ENCODE measurements around the gene PODXL2.
"Not testable (repeated sequence)": the region's sequence is repeated elsewhere in the genome, so short reads cannot be mapped to it uniquely, and the experiment has no call there.

PODXL2 gene

DNA sequence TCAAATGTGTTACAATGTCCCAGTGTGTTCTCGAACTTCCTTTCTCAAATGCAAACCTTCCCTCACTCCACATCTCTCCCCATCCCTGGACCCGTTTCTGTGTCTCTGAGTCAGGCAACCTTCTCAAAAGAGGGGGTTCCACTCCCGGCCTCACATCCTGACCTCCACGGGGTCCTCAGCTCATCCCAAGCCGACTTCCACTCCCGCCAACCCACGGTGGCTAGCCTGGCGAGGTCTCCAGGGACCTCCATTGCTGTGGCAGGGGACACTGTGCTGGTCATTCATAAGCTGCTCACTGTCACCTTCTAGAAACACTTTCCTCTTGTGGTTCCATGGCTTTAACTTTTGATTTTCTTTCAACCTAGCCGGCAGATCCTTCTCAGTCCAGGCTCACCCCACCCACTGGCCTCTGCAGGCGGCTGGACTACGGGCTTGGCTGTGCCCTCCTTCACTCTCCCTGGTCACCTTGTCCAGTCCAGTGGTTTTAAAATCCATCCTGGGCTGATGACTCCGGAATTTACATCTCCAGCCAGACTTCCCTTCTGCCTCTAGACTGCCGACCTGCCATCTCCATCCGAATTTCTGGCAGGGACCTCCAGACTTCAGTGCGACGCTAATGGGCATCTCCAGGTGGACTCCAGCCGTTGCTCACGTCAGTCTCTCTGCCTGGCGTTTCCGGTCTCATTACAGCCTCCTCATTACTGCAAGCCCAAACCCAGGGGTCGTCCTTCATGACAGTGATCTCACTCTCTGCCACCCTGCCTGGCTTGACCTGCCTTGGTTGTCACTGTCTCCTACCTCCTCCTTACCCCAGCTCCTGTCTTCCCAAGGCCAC, 63.7 kb downstream of the PODXL2 start:
- no peak for DNase-seq

GRCh38 chr3:127693336-127693843, 64.4 kb downstream of the PODXL2 start:
- no peak for DNase-seq

- peak; percentile 20 for DNase-seq
Observed at GRCh38 chr3:127694467-127695215, 65.7 kb downstream of the PODXL2 start.

- peak; percentile 15 for DNase-seq
Observed at GRCh38 chr3:127697551-127698240, 68.7 kb downstream of the PODXL2 start.

DNA sequence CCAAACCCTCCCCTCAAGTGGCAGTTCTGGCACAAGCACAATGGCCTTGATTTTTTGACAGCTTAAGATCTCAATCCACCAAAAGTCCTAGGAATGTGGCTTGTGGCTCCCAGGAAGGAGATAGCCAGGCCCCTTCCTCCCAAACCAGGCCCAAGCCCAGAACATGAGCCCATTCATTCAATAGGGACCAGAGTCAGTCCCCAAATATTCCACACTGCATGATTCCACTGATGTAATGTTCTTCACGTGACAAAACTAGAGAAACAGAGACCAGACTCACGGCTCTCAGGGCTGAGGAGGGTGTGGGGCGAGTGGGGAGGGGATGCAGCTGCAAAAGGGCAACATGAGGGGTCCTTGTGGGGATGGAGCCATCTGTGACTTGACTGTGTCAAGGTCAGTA, 69.3 kb downstream of the PODXL2 start:
- DNase-seq = no peak

DNA sequence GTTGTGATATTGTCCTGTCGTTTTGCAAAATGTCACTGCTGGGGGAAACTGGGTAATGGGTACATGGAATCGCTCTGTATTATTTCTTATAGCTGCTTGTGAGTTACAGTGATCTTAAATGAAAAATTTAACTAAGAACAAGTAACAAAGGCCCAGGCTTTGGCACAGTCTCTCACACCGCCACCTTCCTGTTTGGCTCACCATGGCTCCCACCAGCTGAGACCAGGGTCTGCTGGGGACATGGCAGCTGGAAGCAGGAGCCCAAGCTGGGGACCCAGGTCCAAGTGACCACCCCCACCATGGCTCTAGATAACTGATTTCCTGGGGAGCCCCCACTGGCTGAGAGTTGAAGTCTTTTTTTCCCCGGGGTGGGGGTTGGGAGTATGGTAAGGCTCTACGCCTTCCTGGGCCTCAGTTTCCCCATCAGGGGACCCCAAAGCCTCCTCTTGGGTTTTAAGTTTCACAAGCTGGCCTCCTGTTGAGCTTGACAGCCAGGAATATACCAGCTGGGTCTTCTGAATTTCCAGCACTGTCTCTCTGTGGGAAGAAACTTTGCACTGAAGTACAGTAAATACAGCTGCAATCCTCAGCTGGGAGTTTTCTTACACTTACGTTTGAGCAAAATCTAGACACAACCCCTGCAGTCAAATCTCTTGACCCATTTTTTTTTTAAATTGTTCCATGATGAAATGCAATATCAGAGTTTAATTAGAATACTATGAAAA, 69.9 kb downstream of the PODXL2 start:
- DNase-seq = no peak

DNA sequence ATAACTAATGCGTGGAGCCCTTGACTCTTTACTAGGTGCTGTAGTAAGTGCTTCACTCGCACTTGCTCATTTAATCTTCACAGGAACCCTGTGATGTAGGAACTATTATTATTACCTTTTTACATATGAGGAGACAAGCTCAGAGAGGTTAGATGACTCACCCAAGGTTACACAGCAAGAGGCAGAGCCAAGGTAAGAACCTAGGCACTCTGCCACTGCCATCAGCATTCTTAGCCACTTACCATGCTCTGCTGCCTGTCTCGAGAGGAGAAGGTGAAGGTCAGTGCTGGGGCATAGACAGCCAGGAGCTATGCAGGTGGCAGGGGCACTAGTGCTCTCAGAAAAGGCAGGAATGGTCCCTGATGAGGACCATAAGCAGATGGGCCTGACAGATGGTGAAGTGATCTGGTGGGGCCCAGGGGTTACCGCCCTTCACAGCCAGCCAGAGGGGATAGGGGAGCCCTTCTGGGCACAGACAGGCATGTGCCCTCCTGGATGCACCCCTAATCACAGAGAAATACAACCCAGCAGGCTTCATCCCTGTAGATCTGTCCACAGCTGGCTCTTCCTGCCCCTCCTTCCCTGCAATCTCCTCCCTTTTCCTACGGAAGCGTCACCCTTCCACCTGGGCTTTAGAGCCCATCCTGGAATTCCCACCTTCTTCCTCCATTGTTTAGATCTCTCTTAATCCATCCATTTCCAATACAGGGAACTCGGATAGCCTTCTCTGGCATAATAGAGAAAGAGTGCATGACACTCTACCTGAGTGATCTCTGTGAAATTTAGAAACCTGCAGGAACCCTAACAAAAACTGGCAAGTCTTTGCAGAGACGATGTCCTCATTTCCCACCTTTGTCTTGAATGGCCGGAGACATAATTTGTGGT, 70.7 kb downstream of the PODXL2 start:
- no peak for DNase-seq

DNA sequence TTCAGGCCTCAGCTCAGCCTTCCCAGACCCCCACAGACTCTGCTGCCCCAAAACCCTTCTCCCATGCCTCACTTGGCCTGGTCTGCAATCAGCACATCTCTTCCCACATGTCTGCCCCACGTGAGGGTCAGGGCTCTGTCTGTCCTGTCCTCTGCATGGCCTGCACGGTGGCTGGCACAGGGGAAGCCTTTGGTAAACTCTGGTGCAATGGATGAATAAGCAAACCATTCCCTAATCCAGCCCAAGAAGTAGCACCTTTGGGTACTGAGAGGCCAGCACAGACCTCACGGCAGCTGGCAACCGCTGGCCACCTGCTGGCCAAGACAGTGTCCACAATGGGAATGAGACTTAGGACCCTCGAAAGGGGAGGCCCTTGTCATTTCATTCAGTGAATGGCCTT, 71.4 kb downstream of the PODXL2 start:
- DNase-seq = no peak

DNA sequence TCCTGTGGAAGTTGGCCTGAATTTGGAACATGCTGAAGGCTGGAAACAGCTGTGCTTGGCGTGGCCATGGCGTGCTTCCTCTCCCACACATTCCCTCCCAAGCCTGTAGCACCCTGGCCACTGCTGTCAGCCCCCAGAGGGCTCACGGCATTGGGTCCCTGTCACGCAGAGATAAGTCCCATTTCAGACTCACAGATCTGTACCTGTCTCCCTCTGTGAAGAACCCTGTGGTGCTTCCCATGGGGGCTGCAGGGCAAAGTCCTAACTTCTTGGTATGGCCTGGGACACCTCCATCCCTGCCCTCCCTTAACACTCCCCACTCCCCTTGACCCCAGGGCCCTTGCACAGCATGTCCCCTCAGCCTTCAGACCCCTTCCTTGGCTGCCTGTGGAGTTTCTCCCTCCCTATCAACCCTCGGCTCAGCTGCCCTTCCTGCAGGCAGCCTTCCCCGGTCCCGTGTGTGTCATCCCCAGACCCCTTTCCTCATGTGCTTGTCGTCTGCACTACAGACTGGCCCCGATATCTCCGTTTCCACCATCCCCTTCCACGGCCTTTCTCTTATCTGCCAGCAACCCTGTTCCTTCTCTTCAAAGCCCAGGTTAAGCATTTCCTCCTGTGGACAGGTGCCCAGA, 72.4 kb downstream of the PODXL2 start:
- no peak for DNase-seq

DNA sequence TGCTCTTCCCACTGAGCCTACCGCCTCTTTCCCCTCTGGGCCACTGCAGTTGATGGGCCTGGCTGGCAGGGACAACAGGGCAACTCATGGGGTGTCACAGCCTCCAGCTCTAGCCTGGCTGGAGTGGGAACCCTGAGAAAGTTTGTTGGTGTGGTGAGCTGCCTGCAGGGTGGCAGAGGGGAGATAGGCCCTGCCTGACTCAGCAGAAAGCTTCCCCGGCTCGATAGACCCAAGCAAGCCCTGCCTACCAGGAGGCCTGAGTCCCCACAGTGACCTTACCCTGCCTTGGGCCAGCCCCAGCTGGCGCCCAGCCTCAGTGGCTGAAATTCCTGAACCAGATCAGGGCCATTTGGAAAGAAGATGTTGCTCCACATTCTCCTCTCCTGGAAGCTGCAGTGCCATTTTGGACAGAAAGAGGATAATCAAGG, 73.2 kb downstream of the PODXL2 start:
- DNase-seq = no peak

DNA sequence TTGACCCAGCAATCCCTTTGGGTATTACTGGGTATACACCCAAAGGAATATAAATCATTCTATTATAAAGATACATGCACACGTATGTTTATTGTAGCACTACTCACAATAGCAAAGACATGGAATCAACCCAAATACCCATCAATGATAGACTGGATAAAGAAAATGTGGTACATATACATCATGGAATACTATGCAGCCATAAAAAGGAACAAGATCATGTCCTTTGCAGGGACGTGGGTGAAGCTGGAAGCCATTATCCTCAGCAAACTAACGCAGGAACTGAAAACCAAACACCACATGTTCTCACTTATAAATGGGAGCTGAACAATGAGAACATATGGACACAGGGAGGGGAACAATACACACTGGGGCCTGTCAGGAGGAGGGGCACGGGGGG, 75.9 kb downstream of the PODXL2 start:
- not testable (repeated sequence) for DNase-seq

DNA sequence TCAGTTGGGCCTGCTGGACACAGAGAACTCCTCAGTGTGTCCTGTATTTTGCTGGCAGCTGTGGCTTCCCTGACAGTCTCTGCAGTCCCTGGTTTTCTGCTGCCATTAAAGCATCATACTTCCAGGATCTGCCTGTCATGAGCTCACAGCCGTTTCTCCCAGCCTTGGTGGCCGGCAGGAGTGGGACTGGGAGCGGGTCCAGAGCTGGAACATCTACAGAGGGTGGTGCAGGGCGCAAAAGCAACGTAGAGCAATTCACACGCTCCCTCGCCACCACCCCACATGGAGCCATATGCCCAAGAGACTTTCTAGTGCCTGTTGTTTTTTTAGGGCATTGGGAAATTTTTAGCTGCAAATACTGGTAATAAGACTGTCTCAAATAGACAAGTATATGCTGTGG, 77.3 kb downstream of the PODXL2 start:
- DNase-seq = no peak

GRCh38 chr3:127706785-127707351, 77.9 kb downstream of the PODXL2 start:
- DNase-seq = no peak

DNA sequence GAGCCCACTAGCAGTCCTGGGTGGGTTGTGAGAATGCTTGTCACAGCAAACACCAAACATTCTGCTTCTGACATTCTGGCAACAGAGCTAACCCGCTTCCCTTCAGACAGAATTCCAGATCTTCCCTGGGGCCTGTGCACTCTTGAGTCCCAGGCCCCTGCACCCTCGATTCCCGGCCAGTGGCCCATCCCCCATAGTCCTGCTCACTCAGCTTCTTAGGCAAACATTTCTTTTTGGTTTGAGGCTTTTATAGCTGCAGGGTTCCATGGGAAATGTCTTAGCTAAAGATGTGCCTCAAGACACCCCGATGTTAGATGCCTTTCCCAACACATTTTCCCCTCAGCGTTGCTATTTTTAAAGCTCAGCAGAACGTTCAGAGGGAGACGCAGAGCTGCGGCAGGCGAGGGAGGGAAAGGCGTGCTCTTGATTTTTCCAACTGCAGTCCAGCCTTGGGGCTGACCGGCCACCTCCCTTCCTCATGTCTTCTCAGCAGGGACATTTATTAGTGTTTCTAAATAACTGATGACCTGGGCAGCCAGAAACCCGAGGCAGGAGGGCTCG, 78.9 kb downstream of the PODXL2 start:
- DNase-seq = no peak

GRCh38 chr3:127708837-127709236, 79.9 kb downstream of the PODXL2 start:
- DNase-seq = no peak

DNA sequence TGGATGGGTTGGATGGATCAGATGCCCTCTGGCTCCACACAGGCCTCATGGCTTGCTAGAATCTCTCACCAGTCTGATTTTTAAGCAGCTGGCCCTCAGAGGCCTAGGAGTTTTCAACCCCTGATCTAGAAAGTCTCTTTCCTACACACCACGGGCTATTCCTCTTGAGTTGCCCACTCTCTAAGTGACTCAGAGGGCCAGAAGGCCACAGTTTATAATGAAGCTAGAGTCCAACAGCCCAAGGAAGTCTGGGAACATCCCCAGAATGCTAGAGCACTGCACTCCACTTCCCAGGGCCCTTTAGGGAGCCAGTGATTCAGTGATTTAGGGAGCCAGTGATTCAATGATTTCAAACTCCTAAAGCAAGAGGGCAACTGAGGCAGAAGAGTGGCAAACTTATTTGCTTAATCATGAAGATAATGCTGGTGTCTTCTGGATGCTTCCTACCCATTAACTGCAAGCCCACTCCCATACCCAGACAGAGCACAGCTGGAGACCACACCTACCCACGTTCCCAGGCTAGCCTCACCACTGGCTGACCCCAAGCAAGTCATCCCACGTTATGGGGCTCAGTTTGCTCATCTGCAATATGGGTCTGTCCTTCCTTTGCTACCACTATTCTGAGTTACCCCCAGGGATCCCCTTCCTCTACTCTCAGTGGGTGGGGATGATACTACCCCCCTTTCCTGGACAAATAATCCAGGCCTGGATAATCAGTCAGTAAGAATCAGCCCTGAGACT, 80.5 kb downstream of the PODXL2 start:
- DNase-seq = no peak

GRCh38 chr3:127710155-127710941, 81.4 kb downstream of the PODXL2 start:
- no peak for DNase-seq

DNA sequence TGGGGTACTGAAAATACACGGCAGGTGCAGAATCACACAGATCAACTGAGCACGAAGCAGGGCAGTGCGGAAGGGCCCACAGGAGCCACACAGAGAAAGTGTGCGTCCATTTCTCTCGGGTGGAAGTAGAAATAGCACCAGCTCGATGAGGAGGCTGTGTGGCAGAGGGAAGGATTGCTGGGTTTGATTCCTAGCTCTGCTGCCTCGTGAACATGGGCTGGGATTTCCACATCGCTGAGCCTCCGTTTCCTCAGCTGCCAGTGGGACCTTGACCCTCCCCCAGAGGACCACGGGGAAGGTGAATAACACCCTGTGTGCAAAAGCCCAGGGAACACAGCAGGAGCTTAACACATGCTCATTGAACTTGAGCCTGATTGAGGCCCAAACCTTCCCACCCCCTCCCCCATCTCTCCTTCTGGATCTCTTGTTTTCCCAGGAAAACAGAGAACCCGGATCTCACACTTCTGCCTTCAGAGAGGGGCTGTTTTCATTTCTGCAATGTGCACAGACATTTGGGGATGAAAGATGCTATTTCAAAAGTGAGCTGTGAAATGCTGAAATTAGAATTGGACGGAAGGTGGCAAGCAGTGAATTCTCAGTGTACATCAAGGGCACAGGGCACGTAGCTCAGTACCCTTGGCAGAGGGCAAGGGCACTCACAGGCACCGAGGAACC, 82.2 kb downstream of the PODXL2 start:
- DNase-seq = no peak

Data from NK-92 treated with Interleukin-12 subunit alpha and Interleukin-12 subunit beta, amount 100 ng/mL, for 24 hours (cell line).